Chondrocyte (in vitro differentiated cells): ENCODE measurements around the gene SPATA17. TPM values are rescaled to one million over a fixed set of nuclear protein-coding genes. Genes with fewer than 3 reads are reported as not detected.
"Not testable (repeated sequence)": the region's sequence is repeated elsewhere in the genome, so short reads cannot be mapped to it uniquely, and the experiment has no call there.

Experiments
- DNase-seq: peaks from one replicate; pipeline ENCODE4 v3.0.0; 2021; ENCODE audit warnings: mixed read lengths, low spot score
- H3K27ac Mint-ChIP-seq: one replicate; pipeline ENCODE4 v1.8.0; 2021; ENCODE audit warnings: mild to moderate bottlenecking, moderate library complexity, mixed read lengths; ENCODE audit not compliant: unreplicated experiment
- H3K27me3 Mint-ChIP-seq: 2 replicates; pipeline ENCODE4 v1.8.0; 2021; ENCODE audit warnings: low read depth, mixed read lengths
- H3K36me3 Mint-ChIP-seq: 2 replicates; pipeline ENCODE4 v1.8.0; 2021; ENCODE audit warnings: low read depth, mixed read lengths
- H3K4me1 Mint-ChIP-seq: 2 replicates; pipeline ENCODE4 v1.8.0; 2021; ENCODE audit warnings: low read depth, mild to moderate bottlenecking, mixed read lengths
- H3K4me3 Mint-ChIP-seq: one replicate; pipeline ENCODE4 v1.8.0; 2021; ENCODE audit warnings: mild to moderate bottlenecking, moderate library complexity, mixed read lengths; ENCODE audit not compliant: unreplicated experiment
- H3K9me3 Mint-ChIP-seq: 2 replicates; pipeline ENCODE4 v1.8.0; 2021; ENCODE audit warnings: low read depth, mixed read lengths
- total RNA-seq: library from RNA; stranded (reverse); gene quantifications from 3 replicates; pipeline ENCODE4 v1.2.1, GENCODE V29; 2021
- TF ChIP-seq, protein P1 (sequence below): fragments of 200-600 bp; sonication (generic); IDR thresholded peaks from 2 replicates; pipeline ENCODE4 v1.5.0; 2021; ENCODE audit warnings: antibody characterized with exemption, mild to moderate bottlenecking, moderate library complexity

The SPATA17 gene
- total RNA-seq, 1 donor from 2014 or later: 0.15 TPM

DNA sequence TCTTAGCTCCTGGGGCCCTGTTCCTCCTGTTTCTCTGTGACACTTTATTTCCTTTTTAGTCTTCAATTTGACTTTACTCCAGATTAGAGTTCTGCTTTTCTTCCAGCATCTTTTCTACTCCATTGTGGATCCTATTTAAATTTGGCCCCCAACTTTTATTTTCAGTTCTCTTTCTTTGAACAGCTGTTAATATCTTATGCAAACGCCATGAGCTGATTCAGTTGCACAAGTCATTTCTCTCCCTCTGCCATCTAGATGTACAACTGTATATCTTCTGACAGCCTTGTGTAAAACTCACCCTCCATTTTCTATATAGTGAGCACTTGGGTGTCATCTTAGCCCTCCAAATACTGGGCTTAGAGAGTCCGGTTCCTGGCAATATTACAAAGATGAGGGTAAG lies 42.2 kb downstream of the SPATA17 start:
- no peaks in the 10 kb centered on the region for H3K9me3 Mint-ChIP-seq
- peaks cover 32% of the 10 kb centered on the region for H3K27me3 Mint-ChIP-seq
- H3K36me3 Mint-ChIP-seq: no peaks in the 10 kb centered on the region
- no peaks in the 10 kb centered on the region for H3K4me1 Mint-ChIP-seq
- TF ChIP-seq, protein P1, sequence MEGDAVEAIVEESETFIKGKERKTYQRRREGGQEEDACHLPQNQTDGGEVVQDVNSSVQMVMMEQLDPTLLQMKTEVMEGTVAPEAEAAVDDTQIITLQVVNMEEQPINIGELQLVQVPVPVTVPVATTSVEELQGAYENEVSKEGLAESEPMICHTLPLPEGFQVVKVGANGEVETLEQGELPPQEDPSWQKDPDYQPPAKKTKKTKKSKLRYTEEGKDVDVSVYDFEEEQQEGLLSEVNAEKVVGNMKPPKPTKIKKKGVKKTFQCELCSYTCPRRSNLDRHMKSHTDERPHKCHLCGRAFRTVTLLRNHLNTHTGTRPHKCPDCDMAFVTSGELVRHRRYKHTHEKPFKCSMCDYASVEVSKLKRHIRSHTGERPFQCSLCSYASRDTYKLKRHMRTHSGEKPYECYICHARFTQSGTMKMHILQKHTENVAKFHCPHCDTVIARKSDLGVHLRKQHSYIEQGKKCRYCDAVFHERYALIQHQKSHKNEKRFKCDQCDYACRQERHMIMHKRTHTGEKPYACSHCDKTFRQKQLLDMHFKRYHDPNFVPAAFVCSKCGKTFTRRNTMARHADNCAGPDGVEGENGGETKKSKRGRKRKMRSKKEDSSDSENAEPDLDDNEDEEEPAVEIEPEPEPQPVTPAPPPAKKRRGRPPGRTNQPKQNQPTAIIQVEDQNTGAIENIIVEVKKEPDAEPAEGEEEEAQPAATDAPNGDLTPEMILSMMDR: no peak
- H3K27ac Mint-ChIP-seq: peak overlapping the region; percentile 45
- no peak for DNase-seq
- no peak overlapping the region for H3K4me3 Mint-ChIP-seq

DNA sequence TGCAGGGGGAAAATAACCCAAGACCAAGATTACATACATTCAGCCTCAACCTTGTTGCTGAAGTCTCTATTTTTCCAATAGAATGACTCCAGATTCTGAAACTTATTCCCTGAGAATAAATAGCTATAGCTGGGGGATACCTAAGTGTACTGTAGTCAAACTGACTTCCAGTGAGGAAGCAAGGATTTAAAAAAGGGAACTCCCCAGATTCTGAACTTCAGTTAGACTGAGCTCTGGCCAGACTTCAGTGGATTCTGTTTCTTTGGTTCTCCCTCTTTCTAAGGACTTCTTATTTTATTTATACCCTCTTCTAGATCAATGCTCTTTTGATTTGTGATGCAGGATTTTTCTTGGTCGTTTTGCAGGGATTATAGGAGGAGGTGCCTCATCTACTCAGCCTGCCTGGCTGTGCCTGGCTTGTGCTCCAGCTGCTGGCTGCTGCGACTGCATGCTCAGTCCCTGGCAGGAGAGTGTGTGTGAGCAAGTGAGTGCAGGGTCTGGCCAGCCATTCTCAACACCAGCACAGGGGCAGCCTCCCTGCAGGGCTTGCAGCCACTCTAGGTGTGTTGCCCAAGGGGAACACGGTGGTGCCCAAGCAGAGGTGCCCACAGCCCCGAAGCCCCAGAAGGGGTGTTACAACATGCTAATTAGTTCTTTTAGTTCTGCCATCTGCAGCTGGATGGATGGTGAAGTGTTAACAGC lies 43.0 kb downstream of the SPATA17 start:
- TF ChIP-seq, protein P1: no peak

DNA sequence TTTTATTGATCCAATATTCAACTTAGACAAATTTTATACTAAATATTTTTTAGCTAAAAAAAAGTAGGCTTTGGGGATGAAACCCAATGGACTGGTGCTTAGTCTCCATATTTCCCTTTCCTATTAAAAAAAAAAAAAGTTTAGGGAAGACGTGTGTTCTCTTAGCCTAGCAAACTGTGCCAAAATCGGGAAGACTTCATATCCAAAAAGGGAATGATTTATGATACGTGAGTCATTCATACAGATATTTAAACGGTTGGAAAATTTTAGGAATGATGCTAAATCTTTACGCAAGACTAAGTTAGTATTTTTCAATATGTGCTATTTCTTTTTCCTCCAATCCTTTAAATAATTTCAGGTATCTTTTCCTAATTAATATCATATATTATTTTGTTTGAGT lies 50.7 kb downstream of the SPATA17 start:
- DNase-seq: no peak
- H3K9me3 Mint-ChIP-seq: no peaks in the 10 kb centered on the region
- H3K27ac Mint-ChIP-seq: no peak overlapping the region
- no peak overlapping the region for H3K4me3 Mint-ChIP-seq
- peaks cover 4% of the 10 kb centered on the region for H3K27me3 Mint-ChIP-seq
- H3K4me1 Mint-ChIP-seq: no peaks in the 10 kb centered on the region
- TF ChIP-seq, protein P1: no peak
- no peaks in the 10 kb centered on the region for H3K36me3 Mint-ChIP-seq

More for the DNA sequence above, 43.0 kb downstream of the SPATA17 start:
- H3K4me1 Mint-ChIP-seq: no peaks in the 10 kb centered on the region
- peaks cover 30% of the 10 kb centered on the region for H3K27me3 Mint-ChIP-seq
- no peak overlapping the region for H3K27ac Mint-ChIP-seq
- H3K9me3 Mint-ChIP-seq: no peaks in the 10 kb centered on the region
- no peak overlapping the region for H3K4me3 Mint-ChIP-seq
- no peak for DNase-seq
- H3K36me3 Mint-ChIP-seq: no peaks in the 10 kb centered on the region

DNA sequence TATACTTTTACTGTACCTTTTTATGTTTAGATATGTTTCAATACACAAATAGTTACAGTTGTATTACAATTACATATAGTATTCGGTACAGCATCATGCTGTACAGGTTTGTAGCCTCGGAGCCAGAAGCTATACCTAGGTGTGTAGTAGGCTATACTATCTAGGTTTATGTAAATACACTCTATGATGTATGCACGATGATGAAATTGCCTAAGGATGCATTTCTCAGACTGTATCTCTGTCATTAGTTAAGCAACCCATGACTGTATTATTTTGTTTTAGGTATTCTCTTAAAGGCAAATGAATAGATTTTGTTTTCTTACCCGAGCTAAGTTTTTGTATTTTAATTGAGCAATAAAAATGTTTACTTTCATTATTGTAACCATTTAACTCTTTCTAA lies 56.4 kb downstream of the SPATA17 start:
- Mint-ChIP-seq H3K4me3 (no peak overlapping the region), H3K4me1 (no peaks in the 10 kb centered on the region), H3K9me3 (no peaks in the 10 kb centered on the region), H3K36me3 (no peaks in the 10 kb centered on the region), H3K27me3 (peaks cover 5% of the 10 kb centered on the region), H3K27ac (no peak overlapping the region)
- TF ChIP-seq, protein P1: no peak
- no peak for DNase-seq

DNA sequence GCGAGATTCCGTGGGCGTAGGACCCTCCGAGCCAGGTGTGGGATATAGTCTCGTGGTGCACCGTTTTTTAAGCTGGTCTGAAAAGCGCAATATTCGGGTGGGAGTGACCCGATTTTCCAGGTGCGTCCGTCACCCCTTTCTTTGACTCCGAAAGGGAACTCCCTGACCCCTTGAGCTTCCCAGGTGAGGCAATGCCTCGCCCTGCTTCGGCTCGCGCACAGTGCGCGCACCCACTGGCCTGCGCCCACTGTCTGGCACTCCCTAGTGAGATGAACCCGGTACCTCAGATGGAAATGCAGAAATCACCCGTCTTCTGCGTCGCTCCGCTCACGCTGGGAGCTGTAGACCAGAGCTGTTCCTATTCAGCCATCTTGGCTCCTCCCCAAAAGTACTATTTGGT lies 65.0 kb downstream of the SPATA17 start:
- not testable (repeated sequence) for H3K36me3 Mint-ChIP-seq, H3K4me3 Mint-ChIP-seq, H3K27ac Mint-ChIP-seq, H3K27me3 Mint-ChIP-seq, H3K9me3 Mint-ChIP-seq, DNase-seq, H3K4me1 Mint-ChIP-seq

DNA sequence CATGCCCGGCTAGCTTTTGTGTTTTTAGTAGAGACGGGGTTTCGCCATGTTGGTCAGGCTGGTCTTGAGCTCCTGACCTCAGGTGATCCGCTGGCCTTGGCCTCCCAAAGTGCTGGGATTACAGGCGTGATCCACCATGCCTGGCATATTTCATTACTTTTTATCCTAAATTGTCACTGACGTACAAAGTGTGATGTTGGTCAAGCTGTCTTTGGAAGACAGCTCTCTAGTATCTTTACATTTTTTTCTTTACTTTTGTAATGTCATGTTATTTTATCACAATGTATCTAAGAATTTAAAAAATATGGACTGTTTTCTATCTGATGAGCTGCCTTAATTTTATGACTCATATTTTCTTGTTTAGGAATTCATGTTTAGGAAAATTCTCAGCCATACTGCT lies 72.2 kb downstream of the SPATA17 start:
- H3K36me3 Mint-ChIP-seq: no peaks in the 10 kb centered on the region
- H3K4me1 Mint-ChIP-seq: no peaks in the 10 kb centered on the region
- no peak overlapping the region for H3K27ac Mint-ChIP-seq
- no peak for DNase-seq
- H3K9me3 Mint-ChIP-seq: peaks cover 20% of the 10 kb centered on the region
- no peak overlapping the region for H3K4me3 Mint-ChIP-seq
- TF ChIP-seq, protein P1: no peak
- H3K27me3 Mint-ChIP-seq: no peaks in the 10 kb centered on the region
